Panc1 (cell line): Measurements from ENCODE around the gene CFHR2. TPM values are rescaled to one million over a fixed set of nuclear protein-coding genes. Genes with fewer than 3 reads are reported as not detected.

ENCODE experiments used
- ATAC-seq: fragments of 200-7000 bp; cut with Tn5 transposase; 2 replicates; pipeline ENCODE4 v1.9.1; 2020; ENCODE audit warnings: mild to moderate bottlenecking, moderate library complexity
- BruUV-seq: library from RNA; stranded (reverse); fragments of 400-500 nt; replicated peaks from 2 replicates; lab custom pipeline; 2021; lab: Mats Ljungman, UMichigan
- CTCF ChIA-PET: fragments of 300-600 bp; sonication (Branson Sonifier 250); formaldehyde crosslinking; loops from one replicate; lab custom pipeline; 2022; ENCODE audit warnings: antibody characterized with exemption; lab: Charles Lee
- POLR2A ChIA-PET: fragments of 300-600 bp; sonication (Branson Sonifier 250); formaldehyde crosslinking; loops from one replicate; lab custom pipeline; 2022; ENCODE audit warnings: antibody characterized with exemption; lab: Charles Lee
- DNase-seq: peaks from one replicate; pipeline ENCODE4 v3.0.0-alpha.2; 2010; ENCODE audit warnings: low read depth, low spot score
- H3K27ac ChIP-seq: 2 replicates; pipeline ENCODE4 v1.5.1; 2011; ENCODE audit warnings: mild to moderate bottlenecking, low read length, inconsistent platforms
- H3K27me3 ChIP-seq: fragments of 200-500 bp; sonication (Bioruptor generic); 2 replicates; pipeline ENCODE4 v1.6.0; 2014; ENCODE audit warnings: low read length, inconsistent platforms; ENCODE audit not compliant: control insufficient read depth, insufficient read depth
- H3K36me3 ChIP-seq: fragments of 200-500 bp; sonication (Bioruptor generic); 2 replicates; pipeline ENCODE4 v1.5.1; 2014; ENCODE audit warnings: inconsistent platforms, mild to moderate bottlenecking, low read length, moderate library complexity; ENCODE audit not compliant: control insufficient read depth, insufficient read depth
- H3K4me1 ChIP-seq: 2 replicates; pipeline ENCODE4 v1.5.1; 2011; ENCODE audit warnings: inconsistent platforms, mild to moderate bottlenecking, low read length, moderate library complexity; ENCODE audit not compliant: control insufficient read depth, insufficient read depth
- H3K4me3 ChIP-seq, 2 experiments: 2 replicates each; pipeline ENCODE4 v1.5.1; 2011 to 2012; ENCODE audit warnings: low read depth in 2 of 2, low read length in 2 of 2, mild to moderate bottlenecking in 2 of 2, inconsistent platforms in 1 of 2, moderate library complexity in 1 of 2
- H3K9me3 ChIP-seq: fragments of 200-500 bp; sonication (Bioruptor generic); 2 replicates; pipeline ENCODE4 v1.5.1; 2014; ENCODE audit warnings: low read depth, mild to moderate bottlenecking, inconsistent platforms, low read length, moderate library complexity; ENCODE audit not compliant: control insufficient read depth, insufficient read depth
- POLR2AphosphoS5 ChIP-seq: IDR thresholded peaks from 2 replicates; pipeline ENCODE4 v1.6.1; 2012; ENCODE audit warnings: mild to moderate bottlenecking, low read depth, low read length, moderate library complexity
- SIN3A ChIP-seq: IDR thresholded peaks from 2 replicates; pipeline ENCODE4 v1.6.1; 2012; ENCODE audit warnings: low read depth, mild to moderate bottlenecking, low read length, moderate library complexity, borderline replicate concordance; ENCODE audit not compliant: insufficient read depth
- TCF7L2 ChIP-seq: IDR thresholded peaks from 2 replicates; pipeline ENCODE4 v1.6.1; 2011; ENCODE audit warnings: mild to moderate bottlenecking, low read depth, low read length, inconsistent platforms
- in situ Hi-C: cut with HindIII; loops from 2 replicates; pipeline ENCODE4 v1.10.0; 2016; ENCODE audit warnings: low sequenced_read_pairs, low pct_unique_long_range_greater_than_20kb
- intact Hi-C: fragments of 100-400 bp; cut with micrococcal nuclease; formaldehyde crosslinking; loops from one replicate; pipeline ENCODE4 v1.10.0; 2022; ENCODE audit not compliant: unreplicated experiment
- total RNA-seq: library from RNA; stranded (reverse); gene quantifications from one replicate; pipeline ENCODE4 v1.2.1, GENCODE V29; 2021; ENCODE audit not compliant: unreplicated experiment
- TF ChIP-seq, protein P1 (sequence below), 2 experiments: IDR thresholded peaks; 2 replicates each; pipeline ENCODE4 v1.6.1; 2011 to 2012; ENCODE audit warnings: low read depth in 2 of 2, control low read depth in 1 of 2, low read length in 1 of 2, mild to moderate bottlenecking in 1 of 2, moderate library complexity in 1 of 2; ENCODE audit not compliant: insufficient read depth in 1 of 2
- TF ChIP-seq, protein P2 (sequence below): fragments of 450-650 bp; IDR thresholded peaks from 2 replicates; pipeline ENCODE4 v1.5.1; 2017; ENCODE audit warnings: mild to moderate bottlenecking

Gene CFHR2
- total RNA-seq, 1 experiment from 2014 or later, result not detected

DNA sequence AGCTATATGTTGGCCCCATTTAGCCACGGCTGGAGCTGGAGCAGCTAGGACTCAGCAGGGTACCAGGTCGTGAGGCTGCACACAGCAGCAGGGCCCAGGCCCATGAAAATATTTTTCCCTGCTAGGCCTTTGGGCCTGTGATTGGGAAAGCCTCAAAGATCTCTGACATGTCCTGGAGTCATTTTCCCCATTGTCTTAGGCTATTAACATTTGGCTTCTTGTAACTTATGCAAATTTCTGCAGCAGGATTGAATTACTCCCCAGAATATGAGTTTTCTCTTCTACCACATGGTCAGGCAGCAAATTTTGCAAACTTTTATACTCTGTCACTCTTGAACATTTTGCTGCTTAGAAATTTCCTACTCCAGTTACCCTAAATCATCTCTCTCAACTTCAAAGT, 11.2 kb downstream of the CFHR2 start:
- no TSS peak for BruUV-seq
- TF ChIP-seq TCF7L2 (no peak), POLR2AphosphoS5 (no peak), SIN3A (no peak)
- TF ChIP-seq, protein P1, sequence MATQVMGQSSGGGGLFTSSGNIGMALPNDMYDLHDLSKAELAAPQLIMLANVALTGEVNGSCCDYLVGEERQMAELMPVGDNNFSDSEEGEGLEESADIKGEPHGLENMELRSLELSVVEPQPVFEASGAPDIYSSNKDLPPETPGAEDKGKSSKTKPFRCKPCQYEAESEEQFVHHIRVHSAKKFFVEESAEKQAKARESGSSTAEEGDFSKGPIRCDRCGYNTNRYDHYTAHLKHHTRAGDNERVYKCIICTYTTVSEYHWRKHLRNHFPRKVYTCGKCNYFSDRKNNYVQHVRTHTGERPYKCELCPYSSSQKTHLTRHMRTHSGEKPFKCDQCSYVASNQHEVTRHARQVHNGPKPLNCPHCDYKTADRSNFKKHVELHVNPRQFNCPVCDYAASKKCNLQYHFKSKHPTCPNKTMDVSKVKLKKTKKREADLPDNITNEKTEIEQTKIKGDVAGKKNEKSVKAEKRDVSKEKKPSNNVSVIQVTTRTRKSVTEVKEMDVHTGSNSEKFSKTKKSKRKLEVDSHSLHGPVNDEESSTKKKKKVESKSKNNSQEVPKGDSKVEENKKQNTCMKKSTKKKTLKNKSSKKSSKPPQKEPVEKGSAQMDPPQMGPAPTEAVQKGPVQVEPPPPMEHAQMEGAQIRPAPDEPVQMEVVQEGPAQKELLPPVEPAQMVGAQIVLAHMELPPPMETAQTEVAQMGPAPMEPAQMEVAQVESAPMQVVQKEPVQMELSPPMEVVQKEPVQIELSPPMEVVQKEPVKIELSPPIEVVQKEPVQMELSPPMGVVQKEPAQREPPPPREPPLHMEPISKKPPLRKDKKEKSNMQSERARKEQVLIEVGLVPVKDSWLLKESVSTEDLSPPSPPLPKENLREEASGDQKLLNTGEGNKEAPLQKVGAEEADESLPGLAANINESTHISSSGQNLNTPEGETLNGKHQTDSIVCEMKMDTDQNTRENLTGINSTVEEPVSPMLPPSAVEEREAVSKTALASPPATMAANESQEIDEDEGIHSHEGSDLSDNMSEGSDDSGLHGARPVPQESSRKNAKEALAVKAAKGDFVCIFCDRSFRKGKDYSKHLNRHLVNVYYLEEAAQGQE (IDR thresholded peaks at IDR 0.05; ENCODE audit: insufficient read depth in 1 of 2, low read depth in 2 of 2, low read length in 1 of 2), result no peak
- TF ChIP-seq, protein P2, sequence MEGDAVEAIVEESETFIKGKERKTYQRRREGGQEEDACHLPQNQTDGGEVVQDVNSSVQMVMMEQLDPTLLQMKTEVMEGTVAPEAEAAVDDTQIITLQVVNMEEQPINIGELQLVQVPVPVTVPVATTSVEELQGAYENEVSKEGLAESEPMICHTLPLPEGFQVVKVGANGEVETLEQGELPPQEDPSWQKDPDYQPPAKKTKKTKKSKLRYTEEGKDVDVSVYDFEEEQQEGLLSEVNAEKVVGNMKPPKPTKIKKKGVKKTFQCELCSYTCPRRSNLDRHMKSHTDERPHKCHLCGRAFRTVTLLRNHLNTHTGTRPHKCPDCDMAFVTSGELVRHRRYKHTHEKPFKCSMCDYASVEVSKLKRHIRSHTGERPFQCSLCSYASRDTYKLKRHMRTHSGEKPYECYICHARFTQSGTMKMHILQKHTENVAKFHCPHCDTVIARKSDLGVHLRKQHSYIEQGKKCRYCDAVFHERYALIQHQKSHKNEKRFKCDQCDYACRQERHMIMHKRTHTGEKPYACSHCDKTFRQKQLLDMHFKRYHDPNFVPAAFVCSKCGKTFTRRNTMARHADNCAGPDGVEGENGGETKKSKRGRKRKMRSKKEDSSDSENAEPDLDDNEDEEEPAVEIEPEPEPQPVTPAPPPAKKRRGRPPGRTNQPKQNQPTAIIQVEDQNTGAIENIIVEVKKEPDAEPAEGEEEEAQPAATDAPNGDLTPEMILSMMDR, result no peak
- intact Hi-C loops (no loop called here), in situ Hi-C loops (no loop called here)
- POLR2A ChIA-PET, result interaction anchor here (0.7 kb wide), 1 partner anchor 182 kb away, joined by 3 read pairs; no protein-coding TSS in a partner anchor
- H3K4me3 ChIP-seq, result no peak overlapping the region
- H3K9me3 ChIP-seq, result no peaks in the 10 kb centered on the region
- no peaks in the 10 kb centered on the region for H3K4me1 ChIP-seq
- DNase-seq, result no peak
- no peaks in the 10 kb centered on the region for H3K27me3 ChIP-seq
- H3K36me3 ChIP-seq, result no peaks in the 10 kb centered on the region
- no peak for ATAC-seq
- no peak overlapping the region for H3K27ac ChIP-seq
- CTCF ChIA-PET, result no interaction called here

GRCh38 chr1:196955926-196956325, 12.4 kb downstream of the CFHR2 start:
- no TSS peak for BruUV-seq
- Histone ChIP-seq H3K27me3 (no peaks in the 10 kb centered on the region), H3K36me3 (no peaks in the 10 kb centered on the region), H3K4me3 (no peak overlapping the region), H3K4me1 (no peaks in the 10 kb centered on the region), H3K9me3 (no peaks in the 10 kb centered on the region), H3K27ac (no peak overlapping the region)
- CTCF ChIA-PET, result no interaction called here
- in situ Hi-C loops (no loop called here), intact Hi-C loops (no loop called here)
- ATAC-seq (no peak), DNase-seq (no peak)
- TF ChIP-seq, protein P2, result no peak
- TF ChIP-seq, protein P1 (IDR thresholded peaks at IDR 0.05; ENCODE audit: insufficient read depth in 1 of 2, low read depth in 2 of 2, low read length in 1 of 2), result no peak
- TF ChIP-seq SIN3A (no peak), POLR2AphosphoS5 (no peak), TCF7L2 (no peak)
- POLR2A ChIA-PET, result no interaction called here
